Neural cell (in vitro differentiated cells): ENCODE results near the gene FOXO6.

Source experiments
- POLR2AphosphoS5 ChIP-seq: IDR thresholded peaks from 2 replicates; pipeline ENCODE4 v1.6.1; 2012
- TF ChIP-seq, protein P1 (sequence below): fragments of 450-650 bp; IDR thresholded peaks from 2 replicates; pipeline ENCODE4 v1.5.1; 2014; ENCODE audit warnings: antibody characterized with exemption, mild to moderate bottlenecking, moderate library complexity; ENCODE audit not compliant: poor library complexity, severe bottlenecking

DNA sequence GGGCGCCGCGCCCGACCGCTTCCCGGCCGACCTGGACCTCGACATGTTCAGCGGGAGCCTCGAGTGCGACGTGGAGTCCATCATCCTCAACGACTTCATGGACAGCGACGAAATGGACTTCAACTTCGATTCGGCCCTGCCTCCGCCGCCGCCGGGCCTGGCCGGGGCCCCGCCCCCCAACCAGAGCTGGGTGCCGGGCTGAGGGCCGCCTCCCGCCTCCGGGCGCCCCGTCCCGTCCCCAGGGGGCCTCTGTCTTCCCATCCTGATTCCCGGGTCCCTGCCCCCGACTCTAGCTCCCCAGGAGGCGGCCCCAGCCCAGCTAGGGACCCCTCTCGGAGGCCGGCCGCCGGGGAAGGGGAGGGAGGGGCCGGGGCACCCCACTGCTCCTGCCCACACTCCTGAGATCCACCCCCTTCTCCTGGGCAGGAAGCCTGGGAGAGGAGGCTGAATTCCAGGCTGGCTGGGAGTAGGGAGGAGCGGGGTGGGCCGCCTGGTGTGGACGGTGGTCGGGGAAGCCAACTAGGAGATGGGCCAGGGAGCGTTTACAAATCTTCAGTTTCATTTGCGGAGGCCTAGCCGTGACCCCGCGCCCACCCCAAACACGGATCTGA lies 21.4 kb downstream of the FOXO6 start:
- TF ChIP-seq POLR2AphosphoS5: no peak
- TF ChIP-seq, protein P1, sequence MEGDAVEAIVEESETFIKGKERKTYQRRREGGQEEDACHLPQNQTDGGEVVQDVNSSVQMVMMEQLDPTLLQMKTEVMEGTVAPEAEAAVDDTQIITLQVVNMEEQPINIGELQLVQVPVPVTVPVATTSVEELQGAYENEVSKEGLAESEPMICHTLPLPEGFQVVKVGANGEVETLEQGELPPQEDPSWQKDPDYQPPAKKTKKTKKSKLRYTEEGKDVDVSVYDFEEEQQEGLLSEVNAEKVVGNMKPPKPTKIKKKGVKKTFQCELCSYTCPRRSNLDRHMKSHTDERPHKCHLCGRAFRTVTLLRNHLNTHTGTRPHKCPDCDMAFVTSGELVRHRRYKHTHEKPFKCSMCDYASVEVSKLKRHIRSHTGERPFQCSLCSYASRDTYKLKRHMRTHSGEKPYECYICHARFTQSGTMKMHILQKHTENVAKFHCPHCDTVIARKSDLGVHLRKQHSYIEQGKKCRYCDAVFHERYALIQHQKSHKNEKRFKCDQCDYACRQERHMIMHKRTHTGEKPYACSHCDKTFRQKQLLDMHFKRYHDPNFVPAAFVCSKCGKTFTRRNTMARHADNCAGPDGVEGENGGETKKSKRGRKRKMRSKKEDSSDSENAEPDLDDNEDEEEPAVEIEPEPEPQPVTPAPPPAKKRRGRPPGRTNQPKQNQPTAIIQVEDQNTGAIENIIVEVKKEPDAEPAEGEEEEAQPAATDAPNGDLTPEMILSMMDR: no peak
